H9 (cell line): ENCODE data around the gene PIAS1. TPM values are rescaled to one million over a fixed set of nuclear protein-coding genes. Genes with fewer than 3 reads are reported as not detected.

Source experiments
- DNase-seq: peaks from one replicate; pipeline ENCODE4 v3.0.0-alpha.2; 2017
- H2AFZ ChIP-seq: one replicate; pipeline ENCODE4 v1.6.1; 2013; ENCODE audit warnings: mild to moderate bottlenecking, low read length, control low read depth, moderate library complexity
- H2AK5ac ChIP-seq: 2 replicates; pipeline ENCODE4 v1.6.1; 2013; ENCODE audit warnings: low read length, control low read depth, mixed read lengths; ENCODE audit not compliant: insufficient read length
- H2BK120ac ChIP-seq: one replicate; pipeline ENCODE4 v1.6.1; 2013; ENCODE audit warnings: low read depth, mild to moderate bottlenecking, low read length, control low read depth, inconsistent platforms; ENCODE audit not compliant: poor library complexity, severe bottlenecking
- H2BK12ac ChIP-seq: 2 replicates; pipeline ENCODE4 v1.6.1; 2013; ENCODE audit warnings: low read length, control low read depth, mixed read lengths, low read depth; ENCODE audit not compliant: insufficient read length
- H2BK15ac ChIP-seq: 2 replicates; pipeline ENCODE4 v1.6.1; 2013; ENCODE audit warnings: low read depth, low read length, control low read depth
- H2BK20ac ChIP-seq: one replicate; pipeline ENCODE4 v1.6.1; 2013; ENCODE audit warnings: low read depth, mild to moderate bottlenecking, low read length, control low read depth, inconsistent platforms; ENCODE audit not compliant: poor library complexity, severe bottlenecking
- H2BK5ac ChIP-seq: 2 replicates; pipeline ENCODE4 v1.6.1; 2013; ENCODE audit warnings: low read length, control low read depth, mixed read lengths; ENCODE audit not compliant: insufficient read length
- H3K14ac ChIP-seq: 2 replicates; pipeline ENCODE4 v1.6.1; 2013; ENCODE audit warnings: low read length, control low read depth; ENCODE audit not compliant: insufficient read depth
- H3K18ac ChIP-seq: 2 replicates; pipeline ENCODE4 v1.6.1; 2013; ENCODE audit warnings: low read depth, mild to moderate bottlenecking, mixed read lengths, low read length, control low read depth; ENCODE audit not compliant: insufficient read length
- H3K23ac ChIP-seq: 2 replicates; pipeline ENCODE4 v1.6.1; 2013; ENCODE audit warnings: low read length, control low read depth, mixed read lengths, low read depth; ENCODE audit not compliant: insufficient read length
- H3K23me2 ChIP-seq: 2 replicates; pipeline ENCODE4 v1.6.1; 2013; ENCODE audit warnings: low read depth, mild to moderate bottlenecking, mixed read lengths, low read length, control low read depth; ENCODE audit not compliant: insufficient read length, poor library complexity, severe bottlenecking
- H3K27ac ChIP-seq: 2 replicates; pipeline ENCODE4 v1.5.1; 2013; ENCODE audit warnings: low read length, control low read depth, mixed read lengths, low read depth; ENCODE audit not compliant: insufficient read length
- H3K27me3 ChIP-seq: 2 replicates; pipeline ENCODE4 v1.6.1; 2013; ENCODE audit warnings: low read length, control low read depth, inconsistent platforms; ENCODE audit not compliant: insufficient read depth
- H3K4ac ChIP-seq: 2 replicates; pipeline ENCODE4 v1.6.1; 2013; ENCODE audit warnings: low read depth, mild to moderate bottlenecking, control low read depth, inconsistent platforms, low read length, moderate library complexity
- H3K4me1 ChIP-seq: 2 replicates; pipeline ENCODE4 v1.6.1; 2013; ENCODE audit warnings: low read length, control low read depth, inconsistent platforms; ENCODE audit not compliant: insufficient read depth
- H3K4me2 ChIP-seq: 2 replicates; pipeline ENCODE4 v1.6.1; 2013; ENCODE audit warnings: low read length, control low read depth, mixed read lengths; ENCODE audit not compliant: insufficient read length, insufficient read depth
- H3K56ac ChIP-seq: 2 replicates; pipeline ENCODE4 v1.6.1; 2013; ENCODE audit warnings: low read depth, mild to moderate bottlenecking, mixed read lengths, low read length, control low read depth; ENCODE audit not compliant: insufficient read length
- H3K79me1 ChIP-seq: 2 replicates; pipeline ENCODE4 v1.6.1; 2013; ENCODE audit warnings: low read depth, mild to moderate bottlenecking, moderate library complexity, low read length, control low read depth, inconsistent platforms; ENCODE audit not compliant: insufficient read depth, poor library complexity, severe bottlenecking
- H3K79me2 ChIP-seq: 2 replicates; pipeline ENCODE4 v1.6.1; 2013; ENCODE audit warnings: low read length, control low read depth, inconsistent platforms; ENCODE audit not compliant: insufficient read depth
- H3K9ac ChIP-seq: 2 replicates; pipeline ENCODE4 v1.6.1; 2013; ENCODE audit warnings: low read length, control low read depth, mixed read lengths; ENCODE audit not compliant: insufficient read length; ENCODE audit errors: extremely low read depth
- H3K9me3 ChIP-seq: one replicate; pipeline ENCODE4 v1.6.1; 2013; ENCODE audit warnings: low read depth, low read length, inconsistent platforms; ENCODE audit not compliant: control insufficient read depth
- H3T11ph ChIP-seq: one replicate; pipeline ENCODE4 v1.6.1; 2013; ENCODE audit warnings: mild to moderate bottlenecking, low read length, control low read depth, inconsistent platforms
- H4K20me1 ChIP-seq: one replicate; pipeline ENCODE4 v1.6.1; 2013; ENCODE audit not compliant: control insufficient read depth, insufficient read length, insufficient read depth
- H4K5ac ChIP-seq: 2 replicates; pipeline ENCODE4 v1.6.1; 2013; ENCODE audit warnings: low read depth, mild to moderate bottlenecking, mixed read lengths, low read length, control low read depth; ENCODE audit not compliant: insufficient read length
- H4K8ac ChIP-seq: replicated peaks from 2 replicates; pipeline ENCODE4 v1.6.1; 2013; ENCODE audit warnings: low read length, control low read depth, mixed read lengths, low read depth; ENCODE audit not compliant: insufficient read length
- H4K91ac ChIP-seq: 2 replicates; pipeline ENCODE4 v1.6.1; 2013; ENCODE audit warnings: low read depth, mild to moderate bottlenecking, moderate library complexity, mixed read lengths, low read length, control low read depth; ENCODE audit not compliant: insufficient read length
- H3K27ac Mint-ChIP-seq, 3 experiments: 2 replicates in 2 of 3; 3 replicates in 1 of 3; pipeline ENCODE4 v1.8.0; 2020 to 2021; ENCODE audit warnings: mixed read lengths in 3 of 3, mild to moderate bottlenecking in 1 of 3, moderate library complexity in 1 of 3
- H3K27me3 Mint-ChIP-seq: 2 replicates; pipeline ENCODE4 v1.8.0; 2021; ENCODE audit warnings: low read depth, mild to moderate bottlenecking, moderate library complexity, mixed read lengths
- H3K36me3 Mint-ChIP-seq, 3 experiments: 2 replicates in 2 of 3; 3 replicates in 1 of 3; pipeline ENCODE4 v1.8.0; 2020 to 2021; ENCODE audit warnings: low read depth in 3 of 3, mixed read lengths in 3 of 3; ENCODE audit not compliant: insufficient read depth in 1 of 3
- H3K4me1 Mint-ChIP-seq, 2 experiments: 2 replicates each; pipeline ENCODE4 v1.8.0; 2020; ENCODE audit warnings: mixed read lengths in 2 of 2
- H3K4me3 Mint-ChIP-seq, 2 experiments: 2 replicates in 1 of 2; 3 replicates in 1 of 2; pipeline ENCODE4 v1.8.0; 2020 to 2021; ENCODE audit warnings: mild to moderate bottlenecking in 2 of 2, mixed read lengths in 2 of 2, moderate library complexity in 1 of 2
- H3K9me3 Mint-ChIP-seq, 2 experiments: 2 replicates in 1 of 2; 3 replicates in 1 of 2; pipeline ENCODE4 v1.8.0; 2020; ENCODE audit warnings: mild to moderate bottlenecking in 2 of 2, mixed read lengths in 2 of 2, moderate library complexity in 1 of 2
- WGBS: extraction: QIAGEN DNeasy Blood & Tissue Kit; methylation state at CpG from one replicate; pipeline ENCODE4 v1.1.7; 2013; ENCODE audit warnings: missing lambda C conversion rate, low lambda C conversion rate, mixed read lengths; ENCODE audit not compliant: insufficient read length; ENCODE audit errors: extremely low coverage; 5-methylcytosine and 5-hydroxymethylcytosine counted together
- total RNA-seq: library from RNA; stranded (reverse); gene quantifications from 2 replicates; pipeline ENCODE4 v1.2.1, GENCODE V29; 2021
- TF ChIP-seq, protein P1 (sequence below): fragments of 200-600 bp; sonication (generic); conservative IDR thresholded peaks from 3 replicates; pipeline ENCODE4 v1.8.0; 2021; ENCODE audit warnings: antibody characterized with exemption, mild to moderate bottlenecking

Gene PIAS1
- total RNA-seq, 1 experiment from 2014 or later = 31.1 TPM

GRCh38 chr15:68040144-68040543, 14.0 kb upstream of the PIAS1 start:
- Histone ChIP-seq H2AK5ac (no peak overlapping the region), H3K27ac (no peak overlapping the region), H4K8ac (no peak overlapping the region), H4K91ac (no peak overlapping the region), H4K20me1 (no peaks in the 10 kb centered on the region), H2BK15ac (no peak overlapping the region), H4K5ac (no peak overlapping the region), H3K4ac (no peak overlapping the region), H3T11ph (no peak overlapping the region), H3K79me2 (no peaks in the 10 kb centered on the region), H3K18ac (no peak overlapping the region), H3K27me3 (no peaks in the 10 kb centered on the region), H3K4me2 (no peak overlapping the region), H3K9ac (no peak overlapping the region), H3K23me2 (no peaks in the 10 kb centered on the region), H3K56ac (no peak overlapping the region), H3K9me3 (no peaks in the 10 kb centered on the region), H3K23ac (no peak overlapping the region), H2AFZ (no peak overlapping the region), H3K4me1 (no peaks in the 10 kb centered on the region), H2BK120ac (no peak overlapping the region), H2BK12ac (no peak overlapping the region), H2BK5ac (no peak overlapping the region), H2BK20ac (no peak overlapping the region), H3K14ac (no peak overlapping the region), H3K79me1 (no peaks in the 10 kb centered on the region)
- Mint-ChIP-seq H3K36me3 (no peaks in the 10 kb centered on the region), H3K4me3 (no peak overlapping the region), H3K27ac (no peak overlapping the region), H3K27me3 (no peaks in the 10 kb centered on the region; the same call in none of the 2 replicates), H3K4me1 (peaks cover 1 to 6% of the 10 kb centered on the region in 2 experiments; a peak in 1 of 4 replicates), H3K9me3 (peaks cover 5 to 13% of the 10 kb centered on the region in 2 experiments)
- no CpG with 5 or more reads among the region's 1 CpG for WGBS
- TF ChIP-seq, protein P1, sequence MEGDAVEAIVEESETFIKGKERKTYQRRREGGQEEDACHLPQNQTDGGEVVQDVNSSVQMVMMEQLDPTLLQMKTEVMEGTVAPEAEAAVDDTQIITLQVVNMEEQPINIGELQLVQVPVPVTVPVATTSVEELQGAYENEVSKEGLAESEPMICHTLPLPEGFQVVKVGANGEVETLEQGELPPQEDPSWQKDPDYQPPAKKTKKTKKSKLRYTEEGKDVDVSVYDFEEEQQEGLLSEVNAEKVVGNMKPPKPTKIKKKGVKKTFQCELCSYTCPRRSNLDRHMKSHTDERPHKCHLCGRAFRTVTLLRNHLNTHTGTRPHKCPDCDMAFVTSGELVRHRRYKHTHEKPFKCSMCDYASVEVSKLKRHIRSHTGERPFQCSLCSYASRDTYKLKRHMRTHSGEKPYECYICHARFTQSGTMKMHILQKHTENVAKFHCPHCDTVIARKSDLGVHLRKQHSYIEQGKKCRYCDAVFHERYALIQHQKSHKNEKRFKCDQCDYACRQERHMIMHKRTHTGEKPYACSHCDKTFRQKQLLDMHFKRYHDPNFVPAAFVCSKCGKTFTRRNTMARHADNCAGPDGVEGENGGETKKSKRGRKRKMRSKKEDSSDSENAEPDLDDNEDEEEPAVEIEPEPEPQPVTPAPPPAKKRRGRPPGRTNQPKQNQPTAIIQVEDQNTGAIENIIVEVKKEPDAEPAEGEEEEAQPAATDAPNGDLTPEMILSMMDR = no peak
- DNase-seq = no peak
